Stimulated activated CD4-positive, alpha-beta T cell treated with anti-CD3 and anti-CD28 coated beads, Interleukin-15, amount 100 ng/mL, for 1 hour (primary cell): ENCODE data around the gene THADA.
"Not testable (repeated sequence)": the region's sequence is repeated elsewhere in the genome, so short reads cannot be mapped to it uniquely, and the experiment has no call there.

Source experiments
- DNase-seq, 2 donors: peaks; one replicate each; pipeline ENCODE4 v3.0.0-alpha.2; 2020; ENCODE audit warnings: low read depth in 1 of 2, low spot score in 1 of 2

The THADA gene

GRCh38 chr2:43467891-43468290 is 127.9 kb downstream of the THADA start:
- no peak for DNase-seq

- DNase-seq: no peak
Observed at GRCh38 chr2:43465234-43465633, 130.6 kb downstream of the THADA start.

- DNase-seq: no peak
Observed at GRCh38 chr2:43464590-43464989, 131.2 kb downstream of the THADA start.

GRCh38 chr2:43462866-43463641 is 132.8 kb downstream of the THADA start:
- no peak for DNase-seq

- no peak for DNase-seq
Observed at GRCh38 chr2:43461453-43462073, 134.3 kb downstream of the THADA start.

GRCh38 chr2:43460611-43461365 is 135.1 kb downstream of the THADA start:
- no peak for DNase-seq

GRCh38 chr2:43460174-43460546 is 135.7 kb downstream of the THADA start:
- no peak for DNase-seq

GRCh38 chr2:43459446-43460173 is 136.2 kb downstream of the THADA start:
- no peak for DNase-seq

GRCh38 chr2:43458014-43458628 is 137.7 kb downstream of the THADA start:
- DNase-seq: no peak

GRCh38 chr2:43455731-43456642 is 139.9 kb downstream of the THADA start:
- DNase-seq: no peak

- DNase-seq: no peak
Observed at GRCh38 chr2:43455296-43455695, 140.5 kb downstream of the THADA start.

GRCh38 chr2:43454791-43455190 is 141.0 kb downstream of the THADA start:
- DNase-seq: no peak

- DNase-seq: no peak
Observed at GRCh38 chr2:43453179-43454170, 142.4 kb downstream of the THADA start.

GRCh38 chr2:43452318-43452731 is 143.5 kb downstream of the THADA start:
- no peak for DNase-seq

GRCh38 chr2:43450617-43451016 is 145.2 kb downstream of the THADA start:
- no peak for DNase-seq

GRCh38 chr2:43448822-43449110 is 147.1 kb downstream of the THADA start:
- no peak for DNase-seq

GRCh38 chr2:43448011-43448821 is 147.6 kb downstream of the THADA start:
- DNase-seq: no peak

- DNase-seq: not testable (repeated sequence)
Observed at GRCh38 chr2:43446755-43447154, 149.1 kb downstream of the THADA start.
